Endometrial microvascular endothelial cells (primary cell): ENCODE results near the gene SRCAP. TPM values are rescaled to one million over a fixed set of nuclear protein-coding genes. Genes with fewer than 3 reads are reported as not detected.

ENCODE experiments used
- in situ Hi-C: cut with HindIII; loops from 2 replicates; pipeline ENCODE4 v1.10.0; 2017; ENCODE audit warnings: low sequenced_read_pairs, low pct_unique_long_range_greater_than_20kb; ENCODE audit errors: inconsistent ontology term
- total RNA-seq: library from RNA; depleted of rRNA; stranded (reverse); fragments of >200 nt; gene quantifications from one replicate; pipeline ENCODE4 v1.2.3, GENCODE V29; 2015; ENCODE audit errors: inconsistent ontology term

The SRCAP gene
- total RNA-seq: 10.2 TPM

DNA sequence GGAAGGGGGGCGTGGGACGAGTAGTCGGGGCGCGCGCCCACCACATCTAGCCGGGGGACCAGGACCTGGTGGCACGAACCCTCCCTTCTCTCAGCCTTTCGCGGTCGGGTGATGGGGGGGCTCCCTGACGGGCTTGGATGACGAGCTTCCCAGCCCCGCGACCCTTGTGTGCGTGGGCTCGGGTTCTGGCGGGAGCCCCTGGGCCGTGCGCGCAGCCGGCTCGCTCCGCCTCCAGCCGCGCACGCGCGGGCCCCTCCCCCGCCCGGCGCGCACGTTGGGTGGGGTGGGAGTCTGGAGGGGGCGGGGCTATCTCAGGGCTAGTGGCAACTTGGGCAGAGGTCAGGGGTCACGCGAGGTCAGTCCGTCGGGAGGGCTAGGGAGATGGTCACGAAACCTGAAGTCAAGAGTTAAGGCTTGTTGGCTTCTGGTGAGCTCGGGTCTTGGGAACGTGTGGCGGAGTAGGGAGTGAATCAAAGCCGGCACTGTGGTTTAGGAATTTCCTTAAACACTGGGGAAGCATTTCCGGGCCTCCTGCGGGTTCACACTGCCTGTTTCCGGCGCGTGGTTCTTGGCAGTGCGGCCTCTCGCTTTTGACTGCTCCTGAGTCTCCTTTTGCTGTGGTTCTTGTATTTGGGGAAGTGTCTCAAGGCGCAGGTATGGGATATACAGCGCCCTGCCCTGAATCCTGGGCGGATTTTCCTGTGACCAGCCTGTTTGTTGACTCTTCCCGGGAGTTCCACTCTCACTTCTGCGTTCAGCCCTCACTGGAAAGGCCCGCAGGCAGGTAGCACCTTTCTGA lies at the start of gene SRCAP:
SRCAP (plus strand) TSS at position 356 of the 799 bp plus-strand sequence. CDS start 1,654 bp downstream, outside the sequence.
- in situ Hi-C loops: no loop called here

- in situ Hi-C loops: no loop called here
Observed at GRCh38 chr16:30649725-30650368, 49.1 kb upstream of the SRCAP start.

DNA sequence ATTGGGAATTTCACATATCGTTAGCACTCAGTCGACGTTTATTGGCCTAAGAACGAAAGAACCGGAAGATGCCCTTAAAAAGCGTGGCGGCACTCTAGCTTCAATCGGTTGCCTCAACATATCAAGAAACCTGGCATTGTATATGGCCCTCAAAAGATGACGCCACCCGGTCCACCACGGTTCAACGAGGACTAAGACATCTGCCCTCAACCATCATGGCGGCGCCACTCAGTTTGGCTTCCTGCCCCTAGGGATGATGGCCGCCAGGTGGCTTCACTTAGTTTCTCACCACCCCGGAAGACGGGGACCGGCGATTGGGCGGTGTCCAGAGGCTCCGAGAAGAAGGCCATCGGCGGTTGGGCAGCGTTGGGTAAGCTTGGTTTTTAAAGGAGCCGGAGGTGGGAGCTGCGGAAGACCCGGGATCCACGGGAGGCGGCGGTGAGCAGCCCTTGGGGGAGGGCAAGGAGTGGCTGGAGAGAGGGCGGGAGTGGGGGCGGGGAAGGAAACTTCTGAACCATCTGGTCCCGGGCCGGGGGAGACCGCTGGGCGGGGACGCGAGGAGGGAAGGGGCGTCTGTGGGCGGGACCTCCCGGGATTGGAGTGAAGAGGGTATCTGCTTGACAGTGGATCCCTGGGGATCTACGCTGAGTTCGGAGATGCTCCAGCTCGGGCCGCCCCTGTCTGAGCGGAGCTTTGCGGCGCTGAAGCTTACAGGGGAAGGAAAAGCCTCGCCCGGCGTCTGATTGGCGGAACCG lies 48.4 kb upstream of the SRCAP start, which contains the start of gene PRR14:
PRR14 (plus strand) TSS at position 592 of the 755 bp plus-strand sequence. CDS start 686 bp downstream, outside the sequence.
- in situ Hi-C loops: no loop called here

DNA sequence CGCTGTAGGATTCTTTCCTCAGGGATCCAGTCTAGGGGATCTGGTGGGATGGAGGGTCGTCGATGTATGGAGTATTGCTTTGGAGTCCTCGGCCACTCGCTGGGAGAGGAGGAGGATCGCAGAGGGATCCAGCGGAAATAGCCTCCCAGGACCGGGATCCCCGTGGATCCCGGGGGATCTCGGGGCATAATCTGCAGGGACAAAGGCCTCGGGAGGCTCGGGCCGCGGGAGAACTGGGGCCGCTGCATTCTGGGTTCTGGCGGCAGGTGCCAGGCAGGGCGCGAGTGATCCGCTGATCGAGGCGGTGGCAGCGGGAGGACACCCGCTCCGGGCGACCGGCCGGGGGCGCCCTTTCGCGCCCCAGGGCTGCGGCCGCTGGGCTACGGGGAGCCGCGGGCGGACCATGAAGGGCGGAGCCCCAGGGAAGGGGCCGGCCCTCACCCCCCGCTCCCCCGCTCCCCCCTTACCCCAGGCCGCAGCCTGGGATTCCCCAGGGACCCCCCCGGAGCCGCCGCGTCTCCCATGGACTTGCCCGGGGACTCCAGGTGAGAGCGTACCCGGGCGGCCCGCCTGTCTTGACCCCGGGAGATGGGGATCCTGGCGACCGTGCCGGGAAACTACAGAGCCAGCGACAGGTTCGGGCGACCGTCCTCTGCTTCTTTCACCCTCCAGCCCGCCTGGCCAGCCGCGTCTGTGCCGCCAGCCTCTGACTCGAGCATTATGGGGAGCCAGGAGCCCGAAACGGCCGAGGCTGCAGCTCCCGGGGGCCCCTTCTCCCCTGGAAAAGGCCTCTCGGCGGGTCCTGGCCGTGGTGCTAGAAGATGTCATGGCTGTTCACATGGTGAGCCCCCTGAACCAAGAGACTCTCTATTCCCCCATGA lies 47.6 kb upstream of the SRCAP start:
- in situ Hi-C loops: no loop called here

DNA sequence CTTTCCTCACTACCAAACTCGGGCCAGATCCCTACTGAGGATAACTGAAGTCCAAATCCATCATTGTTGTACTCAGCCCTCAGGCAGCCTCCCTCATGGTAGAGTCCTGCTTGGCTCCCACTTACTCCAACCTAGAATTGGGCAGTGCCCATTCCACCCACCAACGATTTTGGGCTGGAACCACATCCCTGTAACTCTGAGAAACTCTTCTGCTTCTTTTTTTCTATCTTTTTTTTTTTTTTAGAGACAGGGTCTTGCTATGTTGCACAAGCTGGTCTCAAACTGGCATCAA lies 47.0 kb upstream of the SRCAP start:
- in situ Hi-C loops: no loop called here

GRCh38 chr16:30652718-30653117 lies 46.3 kb upstream of the SRCAP start:
- in situ Hi-C loops: no loop called here

DNA sequence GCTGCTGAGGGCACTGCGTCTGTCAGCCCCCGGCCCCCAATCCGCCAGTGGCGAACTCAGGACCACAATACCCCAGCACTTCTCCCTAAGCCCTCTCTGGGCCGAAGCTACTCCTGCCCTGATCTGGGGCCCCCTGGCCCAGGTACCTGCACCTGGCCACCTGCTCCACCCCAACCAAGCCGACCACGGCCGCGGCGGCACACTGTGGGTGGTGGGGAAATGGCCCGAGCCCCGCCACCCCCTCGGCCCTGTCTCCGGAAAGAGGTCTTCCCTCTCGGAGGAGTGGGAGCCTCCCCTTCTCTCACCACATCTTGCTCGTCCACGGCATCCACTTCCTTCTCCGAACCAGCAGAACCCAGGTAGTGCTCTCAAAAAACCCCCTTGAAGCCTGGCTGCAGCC lies 44.1 kb upstream of the SRCAP start:
- in situ Hi-C loops: no loop called here

DNA sequence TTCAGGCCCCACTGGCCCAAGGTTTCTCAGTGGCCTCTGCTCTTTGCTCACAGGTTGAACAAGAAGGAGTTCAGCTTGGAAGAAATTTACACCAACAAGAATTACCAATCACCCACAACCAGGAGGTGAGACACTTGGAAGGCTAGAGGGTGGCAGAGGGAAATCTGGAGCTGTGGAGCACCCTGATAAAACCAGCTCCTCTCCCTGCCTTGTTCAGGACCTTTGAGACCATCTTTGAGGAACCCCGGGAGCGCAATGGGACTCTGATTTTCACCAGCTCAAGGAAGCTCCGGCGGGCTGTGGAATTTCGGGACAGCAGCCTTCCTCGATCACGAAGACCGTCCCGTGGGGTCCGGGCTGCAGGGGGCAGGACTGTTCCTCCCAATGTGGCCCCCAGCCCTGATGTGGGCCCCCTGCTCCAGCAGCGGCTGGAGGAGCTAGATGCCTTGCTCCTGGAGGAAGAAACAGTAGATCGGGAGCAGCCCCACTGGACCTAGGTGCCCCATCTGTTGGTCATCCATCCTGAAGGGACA lies 43.1 kb upstream of the SRCAP start:
- in situ Hi-C loops: no loop called here

- in situ Hi-C loops: no loop called here
Observed at GRCh38 chr16:30656388-30656787, 42.6 kb upstream of the SRCAP start.

- in situ Hi-C loops: no loop called here
Observed at GRCh38 chr16:30656974-30657865, 41.8 kb upstream of the SRCAP start.

DNA sequence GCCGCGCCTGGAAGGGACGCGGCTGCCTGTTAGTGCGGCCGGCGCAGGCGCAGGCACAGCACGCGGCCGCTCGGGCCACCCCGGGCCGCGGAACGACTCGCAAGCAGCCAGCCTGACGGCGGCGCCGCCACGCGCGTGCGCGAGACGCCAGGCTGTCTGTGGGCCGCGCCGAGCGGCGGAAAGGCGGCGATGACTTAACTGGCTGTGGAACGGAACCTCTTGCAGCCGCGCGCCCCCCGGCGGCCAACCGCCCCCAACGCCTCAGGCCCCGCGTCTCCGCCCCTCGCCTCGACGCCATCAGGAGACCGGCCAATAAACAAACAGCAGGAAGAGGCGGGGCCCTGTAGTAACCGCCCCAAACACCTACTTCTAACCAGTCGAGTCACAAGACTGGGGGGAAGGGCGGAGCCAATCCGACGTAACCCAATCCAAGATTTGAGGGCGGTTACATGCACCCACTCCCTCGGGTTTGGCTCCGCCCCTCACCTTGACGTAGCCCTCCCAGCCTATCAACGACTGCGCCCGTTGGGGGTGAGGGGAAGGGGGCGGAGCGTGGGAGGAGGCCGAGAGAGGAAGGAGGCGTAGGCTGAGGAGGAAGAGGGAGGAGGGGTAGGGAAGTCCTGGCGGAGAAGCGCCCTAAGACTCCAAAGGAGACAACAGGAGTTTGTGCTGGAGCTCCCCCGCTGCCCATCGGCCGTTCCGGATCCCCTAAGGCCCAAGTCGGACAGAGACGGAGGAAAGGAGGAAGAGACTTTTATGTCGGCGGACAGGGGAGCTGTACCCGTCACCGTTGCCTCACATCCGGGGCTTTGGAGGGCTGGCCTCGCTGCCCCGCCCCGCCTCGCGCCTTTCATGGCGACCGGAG lies 40.9 kb upstream of the SRCAP start, which contains the start of gene FBRS:
FBRS (plus strand) TSS at position 566 of the 865 bp plus-strand sequence. CDS start 1,088 bp downstream, outside the sequence.
- in situ Hi-C loops: no loop called here

DNA sequence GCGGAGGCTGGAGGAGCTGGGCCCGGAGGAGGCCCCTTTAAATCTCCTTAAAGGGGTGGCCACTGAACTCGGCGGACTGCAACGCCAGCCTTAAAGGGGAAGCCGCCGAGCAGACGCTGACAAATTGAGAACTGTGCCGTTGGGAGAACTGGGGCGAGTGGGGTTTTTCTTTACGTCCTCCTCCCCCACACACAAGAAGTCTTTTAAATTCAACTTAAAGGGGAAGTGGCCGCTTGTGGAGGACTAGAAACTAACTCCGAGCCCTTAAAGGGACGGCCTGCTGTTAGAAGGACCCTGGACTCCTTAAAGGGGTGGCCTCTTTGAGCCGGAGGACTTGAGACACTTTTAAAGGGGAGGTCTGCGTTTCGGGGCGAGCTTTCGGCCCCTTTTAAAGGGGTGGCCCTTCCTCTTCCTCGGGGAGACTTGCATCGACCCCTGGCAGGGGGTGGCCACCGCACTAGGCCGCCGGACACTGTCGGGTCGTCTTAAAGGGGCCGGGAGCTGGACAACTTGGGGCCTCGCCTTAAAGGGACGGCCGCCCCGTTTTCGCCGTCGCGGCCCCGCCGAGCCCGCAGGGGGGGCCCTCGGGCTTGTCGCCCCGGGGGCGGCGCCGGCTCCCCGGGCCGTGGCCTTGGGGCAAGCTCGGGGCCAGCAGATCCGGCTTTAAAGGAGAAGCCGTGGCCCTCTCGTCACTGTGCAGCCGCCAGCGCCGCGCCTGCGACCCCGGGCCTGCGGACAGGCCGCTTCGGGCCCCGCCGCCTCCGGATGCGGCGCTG lies 40.1 kb upstream of the SRCAP start:
- in situ Hi-C loops: no loop called here

DNA sequence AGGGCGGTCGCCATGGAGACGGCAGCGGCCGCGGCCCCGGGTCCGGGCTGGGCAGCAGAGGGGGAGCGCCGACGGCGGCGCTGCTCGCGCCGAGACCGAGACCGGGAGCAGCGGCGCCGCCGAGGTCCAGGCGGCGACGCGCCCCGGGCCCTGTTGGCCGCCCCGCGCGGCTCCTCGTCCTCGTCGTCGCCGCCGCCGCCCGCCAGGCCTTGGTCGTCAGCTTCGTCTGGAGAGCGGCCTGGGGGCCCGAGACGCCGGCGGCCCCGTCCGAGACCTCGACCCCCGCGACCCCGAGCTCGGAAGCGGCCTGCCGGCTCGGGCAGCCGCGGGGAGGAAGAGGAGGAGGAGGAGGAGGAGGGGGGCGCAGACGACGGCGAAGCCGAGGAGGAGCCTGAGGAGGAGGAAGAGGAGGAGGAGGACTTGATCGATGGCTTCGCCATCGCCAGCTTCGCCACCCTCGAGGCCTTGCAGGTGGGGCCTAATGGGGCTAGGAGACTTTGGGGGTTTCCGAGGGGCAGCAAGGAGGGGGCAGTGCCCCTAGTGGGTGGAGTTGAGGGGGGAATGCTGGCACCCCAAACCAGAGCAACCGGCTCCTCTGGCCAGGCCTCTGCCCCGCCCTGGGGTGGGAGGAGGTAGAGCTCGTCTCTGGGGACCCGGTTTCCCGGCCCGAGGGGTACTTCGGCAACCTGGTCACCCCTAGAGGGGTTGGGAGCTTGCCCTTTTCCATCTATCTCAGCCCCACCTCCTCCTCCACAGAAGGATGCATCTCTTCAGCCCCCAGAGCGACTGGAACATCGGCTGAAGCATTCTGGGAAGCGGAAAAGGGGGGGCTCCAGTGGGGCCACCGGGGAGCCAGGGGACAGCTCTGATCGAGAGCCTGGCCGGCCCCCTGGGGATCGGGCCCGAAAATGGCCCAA lies 39.2 kb upstream of the SRCAP start:
- in situ Hi-C loops: no loop called here

- in situ Hi-C loops: no loop called here
Observed at GRCh38 chr16:30660424-30661261, 38.3 kb upstream of the SRCAP start.
